HL-60 (cell line): Measurements from ENCODE around the gene LRRC74B.
"Not testable (repeated sequence)": the region's sequence is repeated elsewhere in the genome, so short reads cannot be mapped to it uniquely, and the experiment has no call there.

Source experiments
- CTCF ChIP-seq: IDR thresholded peaks from one replicate; pipeline ENCODE4 v1.5.1; 2011; ENCODE audit warnings: low read length, control low read depth, inconsistent platforms; ENCODE audit not compliant: insufficient read depth
- POLR2AphosphoS5 ChIP-seq: IDR thresholded peaks from 2 replicates; pipeline ENCODE4 v1.6.1; 2012; ENCODE audit warnings: low read depth
- REST ChIP-seq: IDR thresholded peaks from 2 replicates; pipeline ENCODE4 v1.6.1; 2012; ENCODE audit warnings: low read depth; ENCODE audit not compliant: insufficient replicate concordance
- SPI1 ChIP-seq: IDR thresholded peaks from 2 replicates; pipeline ENCODE4 v1.6.1; 2012; ENCODE audit warnings: low read depth, mild to moderate bottlenecking, borderline replicate concordance

GRCh38 chr22:21039158-21039557, 6.6 kb upstream of the LRRC74B start:
- not testable (repeated sequence) for TF ChIP-seq POLR2AphosphoS5, CTCF, REST, SPI1
